ENCODE results near the gene ATP6V0E1.

Gene ATP6V0E1

GRCh38 chr5:172983542-172984243 lies at the start of gene ATP6V0E1:
Gene ATP6V0E1, plus strand, starts transcription at chr5:172983771. Its CDS starts 90 bp downstream, at chr5:172983861.
- peak; percentile 94 for DNase-seq

- DNase-seq = no peak
Observed at GRCh38 chr5:172935096-172935495, 48.5 kb upstream of the ATP6V0E1 start.

- peak; percentile 38 for DNase-seq
Observed at GRCh38 chr5:172936401-172936800, 47.2 kb upstream of the ATP6V0E1 start.

GRCh38 chr5:172939071-172939470 lies 44.5 kb upstream of the ATP6V0E1 start:
- DNase-seq = peak; percentile 17

- DNase-seq = no peak
Observed at GRCh38 chr5:172939611-172940267, 43.8 kb upstream of the ATP6V0E1 start.

GRCh38 chr5:172940268-172941066 lies 43.1 kb upstream of the ATP6V0E1 start:
- DNase-seq = no peak

- no peak for DNase-seq
Observed at GRCh38 chr5:172941067-172941516, 42.5 kb upstream of the ATP6V0E1 start.

- no peak for DNase-seq
Observed at GRCh38 chr5:172942556-172942955, 41.0 kb upstream of the ATP6V0E1 start.

- peak; percentile 40 for DNase-seq
Observed at GRCh38 chr5:172943283-172943841, 40.2 kb upstream of the ATP6V0E1 start.

- no peak for DNase-seq
Observed at GRCh38 chr5:172943906-172944305, 39.7 kb upstream of the ATP6V0E1 start.

GRCh38 chr5:172944741-172945140 lies 38.8 kb upstream of the ATP6V0E1 start:
- no peak for DNase-seq

GRCh38 chr5:172945151-172945550 lies 38.4 kb upstream of the ATP6V0E1 start:
- no peak for DNase-seq

GRCh38 chr5:172946146-172946545 lies 37.4 kb upstream of the ATP6V0E1 start:
- DNase-seq = no peak

GRCh38 chr5:172949426-172949825 lies 34.1 kb upstream of the ATP6V0E1 start:
- DNase-seq = no peak

GRCh38 chr5:172950176-172950965 lies 33.2 kb upstream of the ATP6V0E1 start:
- DNase-seq = no peak

GRCh38 chr5:172951371-172952033 lies 32.1 kb upstream of the ATP6V0E1 start:
- DNase-seq = peak; percentile 16

GRCh38 chr5:172952034-172952511 lies 31.5 kb upstream of the ATP6V0E1 start:
- no peak for DNase-seq

GRCh38 chr5:172953776-172954675 lies 29.5 kb upstream of the ATP6V0E1 start:
- no peak for DNase-seq

GRCh38 chr5:172954751-172955159 lies 28.8 kb upstream of the ATP6V0E1 start:
- no peak for DNase-seq

GRCh38 chr5:172956228-172956627 lies 27.3 kb upstream of the ATP6V0E1 start:
- DNase-seq = no peak

- peak; percentile 29 for DNase-seq
Observed at GRCh38 chr5:172956936-172957335, 26.6 kb upstream of the ATP6V0E1 start.

Data from inflammatory macrophage treated with lipopolysaccharide for 4 hours (primary cell).